Ishikawa (cell line): ENCODE measurements around the gene C14orf119.

Source experiments
- CEBPB ChIP-seq: IDR thresholded peaks from 2 replicates; pipeline ENCODE4 v1.6.1; 2012
- EGR1 ChIP-seq: IDR thresholded peaks from 2 replicates; pipeline ENCODE4 v1.6.1; 2012
- EP300 ChIP-seq: IDR thresholded peaks from 2 replicates; pipeline ENCODE4 v1.6.1; 2012; ENCODE audit warnings: borderline replicate concordance
- FOXM1 ChIP-seq: IDR thresholded peaks from 2 replicates; pipeline ENCODE4 v1.6.1; 2012; ENCODE audit warnings: low read depth, borderline replicate concordance
- MAX ChIP-seq: IDR thresholded peaks from 2 replicates; pipeline ENCODE4 v1.6.1; 2012
- NFIC ChIP-seq: IDR thresholded peaks from 2 replicates; pipeline ENCODE4 v1.6.1; 2012
- TEAD4 ChIP-seq: IDR thresholded peaks from 2 replicates; pipeline ENCODE4 v1.6.1; 2012

DNA sequence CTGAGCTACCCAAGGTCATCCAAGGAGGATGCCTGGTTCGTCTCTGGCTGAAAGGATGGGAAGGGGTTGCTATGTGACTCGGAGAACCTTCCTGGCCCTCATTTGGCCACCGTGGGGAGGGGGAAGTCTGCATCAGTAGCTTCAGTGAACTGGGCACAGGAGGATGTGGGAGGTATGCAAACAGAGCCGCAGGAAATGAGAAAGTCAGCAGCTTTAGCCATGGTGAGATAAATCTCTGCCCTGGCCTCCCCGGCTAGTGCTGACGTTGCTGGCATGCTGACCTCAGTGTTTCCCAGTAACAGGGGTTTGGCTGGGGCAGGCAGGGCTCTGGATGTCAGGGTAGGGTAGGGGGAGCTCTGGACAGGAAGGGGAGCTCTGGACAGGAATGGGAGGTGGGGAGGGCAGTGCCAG is 26.1 kb downstream of the C14orf119 start:
- TF ChIP-seq FOXM1 (no peak), TEAD4 (no peak), EP300 (no peak), NFIC (no peak), MAX (no peak), CEBPB (no peak), EGR1 (no peak)
